ENCODE data around the gene ZBTB21. TPM values are rescaled to one million over a fixed set of nuclear protein-coding genes. Genes with fewer than 3 reads are reported as not detected.
A peak's percentile ranks its signal among the peaks of the same experiment; 100 is the strongest.

Gene ZBTB21
- total RNA-seq, 1 experiment from 2014 or later = 18.1 TPM

- no peaks in the 10 kb centered on the region for H3K36me3 Mint-ChIP-seq (ENCODE audit: insufficient read depth in 1 of 3, low read depth in 3 of 3)
Measured at GRCh38 chr21:41972511-41973205, 37.5 kb downstream of the ZBTB21 start.

More at GRCh38 chr21:41972511-41973205, 37.5 kb downstream of the ZBTB21 start:
- H4K8ac ChIP-seq (replicated peaks; ENCODE audit: insufficient read length, low read depth, low read length) = no peak overlapping the region
- H3K18ac ChIP-seq (ENCODE audit: insufficient read length, low read depth, low read length) = no peak overlapping the region
- no peak overlapping the region for H2BK20ac ChIP-seq (ENCODE audit: low read depth, low read length, poor library complexity, severe bottlenecking)
- no peak overlapping the region for H3K4me2 ChIP-seq (ENCODE audit: insufficient read depth, insufficient read length, low read length)
- no peak overlapping the region for H3K27ac ChIP-seq (ENCODE audit: insufficient read length, low read depth, low read length)
- H2BK15ac ChIP-seq (ENCODE audit: low read depth, low read length) = no peak overlapping the region
- H3K9me3 ChIP-seq (ENCODE audit: control insufficient read depth, low read depth, low read length) = no peaks in the 10 kb centered on the region
- H3K27ac Mint-ChIP-seq = peak overlapping the region in 1 of 3 experiments; percentile 11; a peak in 1 of 7 replicates
- no peak overlapping the region for H2BK120ac ChIP-seq (ENCODE audit: low read depth, low read length, poor library complexity, severe bottlenecking)
- no peaks in the 10 kb centered on the region for H3K27me3 ChIP-seq (ENCODE audit: insufficient read depth, low read length)
- H3K79me2 ChIP-seq (ENCODE audit: insufficient read depth, low read length) = no peaks in the 10 kb centered on the region
- H4K5ac ChIP-seq (ENCODE audit: insufficient read length, low read depth, low read length) = no peak overlapping the region
- H3T11ph ChIP-seq (ENCODE audit: low read length) = no peak overlapping the region
- no peak overlapping the region for H2BK12ac ChIP-seq (ENCODE audit: insufficient read length, low read depth, low read length)
- H3K4me3 Mint-ChIP-seq = no peak overlapping the region
- no peak for DNase-seq
- H3K4ac ChIP-seq (ENCODE audit: low read depth, low read length) = no peak overlapping the region
- H3K79me1 ChIP-seq (ENCODE audit: insufficient read depth, low read depth, low read length, poor library complexity, severe bottlenecking) = no peaks in the 10 kb centered on the region
- TF ChIP-seq CTCF (conservative IDR thresholded peaks at IDR 0.05) = no peak
- no peak overlapping the region for H2AFZ ChIP-seq (ENCODE audit: low read length)
- no peak overlapping the region for H3K9ac ChIP-seq (ENCODE audit: extremely low read depth, insufficient read length, low read length)
- no CpG with 5 or more reads among the region's 23 CpGs for WGBS (ENCODE audit: extremely low coverage, insufficient read length, low lambda C conversion rate)
- H3K4me1 ChIP-seq (ENCODE audit: insufficient read depth, low read length) = no peaks in the 10 kb centered on the region
- H3K23ac ChIP-seq (ENCODE audit: insufficient read length, low read depth, low read length) = no peak overlapping the region
- H2AK5ac ChIP-seq (ENCODE audit: insufficient read length, low read length) = no peak overlapping the region
- no peak overlapping the region for H3K56ac ChIP-seq (ENCODE audit: insufficient read length, low read depth, low read length)
- no peaks in the 10 kb centered on the region for H4K20me1 ChIP-seq (ENCODE audit: control insufficient read depth, insufficient read depth, insufficient read length)
- no peak overlapping the region for H2BK5ac ChIP-seq (ENCODE audit: insufficient read length, low read length)
- no peaks in the 10 kb centered on the region; the same call in none of the 2 replicates for H3K27me3 Mint-ChIP-seq (ENCODE audit: low read depth)
- H3K14ac ChIP-seq (ENCODE audit: insufficient read depth, low read length) = no peak overlapping the region
- peaks cover 26 to 31% of the 10 kb centered on the region in 2 experiments for H3K4me1 Mint-ChIP-seq
- no peak overlapping the region for H4K91ac ChIP-seq (ENCODE audit: insufficient read length, low read depth, low read length)
- no peaks in the 10 kb centered on the region for H3K23me2 ChIP-seq (ENCODE audit: insufficient read length, low read depth, low read length, poor library complexity, severe bottlenecking)
- H3K9me3 Mint-ChIP-seq = no peaks in the 10 kb centered on the region
